GM12873 (cell line): ENCODE results near the gene PKLR.

ENCODE experiments used
- CTCF ChIP-seq: IDR thresholded peaks from 2 replicates; pipeline ENCODE4 v1.5.1; 2012; ENCODE audit warnings: low read depth, mild to moderate bottlenecking, moderate library complexity, low read length, control low read depth; ENCODE audit not compliant: insufficient read depth; ENCODE audit errors: missing control alignments

The PKLR gene

GRCh38 chr1:155309423-155310021, 8.3 kb upstream of the PKLR start:
- TF ChIP-seq CTCF: no peak

- no peak for TF ChIP-seq CTCF
Observed at GRCh38 chr1:155308493-155309422, 7.5 kb upstream of the PKLR start, which contains the start of gene FDPS. FDPS (plus strand) TSS chr1:155308866; CDS start chr1:155309790, 924 bp downstream.

GRCh38 chr1:155307247-155307740, 6.1 kb upstream of the PKLR start:
- TF ChIP-seq CTCF: peak; percentile 48

- TF ChIP-seq CTCF: no peak
Observed at GRCh38 chr1:155305881-155306391, 4.7 kb upstream of the PKLR start.

- no peak for TF ChIP-seq CTCF
Observed at GRCh38 chr1:155304558-155305063, 3.4 kb upstream of the PKLR start.

GRCh38 chr1:155300553-155301329, 497 bp downstream of the PKLR start:
- TF ChIP-seq CTCF: no peak

GRCh38 chr1:155300024-155300423, 1.2 kb downstream of the PKLR start:
- TF ChIP-seq CTCF: no peak
